Naive thymus-derived CD8-positive, alpha-beta T cell (primary cell): Measurements from ENCODE around the gene LCE1E. TPM values are rescaled to one million over a fixed set of nuclear protein-coding genes. Genes with fewer than 3 reads are reported as not detected.

Source experiments
- ATAC-seq, 2 donors: fragments of 150-1000 bp; cut with Tn5 transposase in 1 of 2; sonication (Bioruptor Pico), chemical (Tn5 transposase) in 1 of 2; 1 replicate in 1 of 2; 2 replicates in 1 of 2; pipeline ENCODE4 v1.10.0; 2021; ENCODE audit warnings: mild to moderate bottlenecking in 2 of 2, moderate library complexity in 2 of 2
- POLR2A ChIA-PET: fragments of 350-600 bp; sonication (Branson Sonifier 250); formaldehyde crosslinking; loops from one replicate; lab custom pipeline; 2021; ENCODE audit warnings: antibody characterized with exemption; lab: Charles Lee
- DNase-seq, 10 donors: peaks; one replicate each; pipeline versions ENCODE4 v3.0.0 to v3.0.0-alpha.2; 2020 to 2022
- H3K27ac Mint-ChIP-seq, 10 donors: one replicate each; pipeline ENCODE4 v1.8.0; 2020 to 2022; ENCODE audit warnings: mild to moderate bottlenecking in 10 of 10, mixed read lengths in 10 of 10, moderate library complexity in 4 of 10, inconsistent platforms in 1 of 10
- H3K27me3 Mint-ChIP-seq, 5 donors: one replicate each; pipeline ENCODE4 v1.8.0; 2021 to 2022; ENCODE audit warnings: mixed read lengths in 5 of 5
- H3K36me3 Mint-ChIP-seq, 3 donors: one replicate each; pipeline ENCODE4 v1.8.0; 2020 to 2022; ENCODE audit warnings: mixed read lengths in 3 of 3, mild to moderate bottlenecking in 2 of 3, inconsistent platforms in 1 of 3
- H3K4me1 Mint-ChIP-seq, 4 donors: one replicate each; pipeline ENCODE4 v1.8.0; 2021 to 2022; ENCODE audit warnings: mixed read lengths in 4 of 4
- H3K4me3 Mint-ChIP-seq, 10 donors: one replicate each; pipeline ENCODE4 v1.8.0; 2020 to 2022; ENCODE audit warnings: mild to moderate bottlenecking in 10 of 10, mixed read lengths in 10 of 10, moderate library complexity in 6 of 10, inconsistent platforms in 1 of 10
- H3K9me3 Mint-ChIP-seq, 9 donors: one replicate each; pipeline ENCODE4 v1.8.0; 2020 to 2022; ENCODE audit warnings: mixed read lengths in 9 of 9, mild to moderate bottlenecking in 3 of 9, inconsistent platforms in 1 of 9, moderate library complexity in 1 of 9
- polyA plus RNA-seq, 3 donors: library from polyadenylated mRNA; unstranded; fragments of 300-500 nt; fragmentation: Illumina TruSeq; gene quantifications; one replicate each; pipeline ENCODE4 v1.2.3, GENCODE V29; 2021
- total RNA-seq, 8 experiments: library from RNA in 2 of 8; stranded (reverse) in 2 of 8; gene quantifications; one replicate each; pipeline ENCODE4 v1.2.3 and lab custom pipeline; 2021 to 2026

The LCE1E gene
- total and polyA plus RNA-seq, 5 experiments from 2014 or later = not detected

DNA sequence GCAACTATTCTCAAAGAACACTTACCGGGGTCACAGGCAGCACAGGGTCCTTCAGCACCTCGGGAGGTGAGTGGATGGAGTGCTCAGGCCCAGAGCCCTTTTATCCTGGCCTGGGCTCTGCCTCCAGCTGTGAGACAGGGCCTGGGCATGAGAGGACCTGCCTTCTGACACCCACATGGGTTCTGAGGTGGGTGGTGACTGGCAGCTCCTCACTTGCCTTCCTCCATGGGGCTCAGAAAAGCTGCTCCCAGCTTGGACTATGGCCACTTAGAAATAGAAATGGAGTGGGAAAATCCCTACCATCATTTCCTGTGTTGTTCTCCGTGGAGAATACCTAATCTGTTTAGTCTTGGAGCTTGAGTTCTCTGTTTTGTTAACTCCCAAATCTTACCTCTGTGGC lies 20.5 kb downstream of the LCE1E start, which contains the start of gene LCE1C:
Gene LCE1C (minus strand): TSS at position 76 of the 400 bp plus-strand sequence. CDS start 1,173 bp downstream, outside the sequence.
- H3K36me3 Mint-ChIP-seq = no peaks in the 10 kb centered on the region
- peaks cover 0 to 4% (median 0%) of the 10 kb centered on the region in 9 donors for H3K9me3 Mint-ChIP-seq
- H3K27ac Mint-ChIP-seq = peak within 1 kb of the TSS in 1 of 10 donors; percentile 26
- no peaks in the 10 kb centered on the region for H3K4me1 Mint-ChIP-seq
- POLR2A ChIA-PET = no interaction called here
- ATAC-seq (no peak), DNase-seq (no peak)
- no peak within 1 kb of the TSS for H3K4me3 Mint-ChIP-seq
- H3K27me3 Mint-ChIP-seq = peaks cover 9 to 29% (median 22%) of the 10 kb centered on the region in 5 donors

DNA sequence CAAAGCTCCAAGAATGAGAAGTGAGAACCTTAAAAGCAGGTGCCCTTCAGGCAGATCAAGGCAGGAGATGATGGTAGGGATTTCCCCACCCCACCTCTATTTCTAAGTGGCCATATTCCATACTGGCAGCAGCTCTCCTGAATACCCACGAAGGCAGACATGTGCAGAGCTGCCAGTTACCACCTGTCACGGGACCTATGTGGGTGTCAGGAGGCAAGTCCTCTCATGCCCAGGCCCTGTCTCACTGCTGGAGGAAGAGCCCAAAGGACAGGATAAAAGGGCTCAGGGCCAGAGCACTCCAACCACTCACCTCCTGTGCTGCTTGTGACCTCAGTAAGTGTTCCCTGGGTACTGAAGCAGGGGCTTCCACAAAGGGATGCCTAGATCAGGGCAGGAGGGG lies 25.0 kb downstream of the LCE1E start:
- H3K9me3 Mint-ChIP-seq = peaks cover 0 to 4% (median 0%) of the 10 kb centered on the region in 9 donors
- ATAC-seq = no peak
- peaks cover 14 to 23% (median 19%) of the 10 kb centered on the region in 5 donors for H3K27me3 Mint-ChIP-seq
- POLR2A ChIA-PET = no interaction called here
- H3K36me3 Mint-ChIP-seq = peaks cover 0 to 4% (median 0%) of the 10 kb centered on the region in 3 donors
- no peak for DNase-seq
- H3K4me3 Mint-ChIP-seq = no peak overlapping the region
- H3K27ac Mint-ChIP-seq = peak overlapping the region in 1 of 10 donors; percentile 65
- H3K4me1 Mint-ChIP-seq = no peaks in the 10 kb centered on the region

DNA sequence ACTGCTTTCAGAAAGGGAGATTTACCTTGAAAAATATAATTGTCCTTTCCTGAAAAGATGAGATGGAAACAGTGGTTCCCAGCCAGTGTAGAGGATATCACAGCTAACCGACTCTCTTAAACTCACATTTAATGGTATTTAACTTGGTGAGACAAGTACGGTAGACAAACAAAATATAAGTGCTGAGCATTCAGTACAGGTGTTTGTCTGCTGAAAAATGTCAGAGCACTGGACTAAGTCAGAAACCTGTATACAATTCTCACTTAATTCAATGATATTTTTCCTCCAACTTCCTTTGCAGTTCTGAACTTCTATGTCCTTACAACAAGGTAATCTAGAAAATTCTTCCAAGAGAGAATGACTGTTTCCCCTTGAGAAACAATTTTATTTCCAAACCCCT lies 25.6 kb downstream of the LCE1E start, which contains the start of gene LCE1B:
Gene LCE1B (plus strand): TSS at position 301 of the 400 bp plus-strand sequence. CDS start 476 bp downstream, outside the sequence.
- POLR2A ChIA-PET = no interaction called here
- Mint-ChIP-seq H3K27me3 (peaks cover 16 to 25% (median 19%) of the 10 kb centered on the region in 5 donors), H3K4me3 (no peak within 1 kb of the TSS), H3K36me3 (peaks cover 0 to 4% (median 0%) of the 10 kb centered on the region in 3 donors), H3K9me3 (peaks cover 0 to 4% (median 0%) of the 10 kb centered on the region in 9 donors), H3K27ac (peak within 1 kb of the TSS in 1 of 10 donors; percentile 65), H3K4me1 (no peaks in the 10 kb centered on the region)
- DNase-seq (no peak), ATAC-seq (no peak)

DNA sequence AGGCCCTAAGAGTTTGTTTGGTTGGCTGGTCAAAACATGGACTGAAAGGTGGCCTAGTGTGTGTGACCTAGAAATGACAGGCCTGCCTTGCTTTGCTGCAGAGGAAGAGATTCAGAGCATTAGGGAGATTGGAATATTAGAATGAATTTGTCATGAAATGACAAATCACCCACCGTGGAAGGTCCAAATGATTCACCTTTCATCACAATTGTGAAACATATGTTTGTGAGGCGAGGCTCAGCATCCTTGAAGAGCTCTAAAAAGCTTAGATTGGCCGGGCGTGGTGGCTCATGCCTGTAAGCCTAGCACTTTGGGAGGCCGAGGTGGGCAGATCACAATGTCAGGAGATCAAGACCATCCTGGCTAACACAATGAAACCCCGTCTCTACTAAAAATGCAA lies 31.3 kb downstream of the LCE1E start:
- no peaks in the 10 kb centered on the region for H3K4me1 Mint-ChIP-seq

DNA sequence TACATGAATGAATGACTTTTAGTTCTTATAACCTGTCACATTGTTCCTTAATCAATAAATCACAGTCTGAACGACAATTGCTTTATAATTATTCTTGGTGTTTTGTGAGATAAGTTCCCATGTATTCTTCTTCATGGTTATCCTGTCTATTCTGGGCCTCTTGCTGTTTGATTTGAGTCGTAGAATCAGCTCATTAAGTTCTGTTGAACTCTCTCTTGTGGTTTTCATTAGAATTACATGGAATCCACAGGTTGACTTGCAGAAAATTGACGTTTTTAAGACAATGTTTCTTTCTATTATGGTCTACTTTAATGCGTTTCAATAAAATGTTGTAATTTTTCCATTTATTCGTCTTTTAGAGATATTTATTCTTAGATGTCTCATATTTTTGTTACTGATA lies 37.2 kb downstream of the LCE1E start:
- Mint-ChIP-seq H3K27me3 (peaks cover 14 to 39% (median 22%) of the 10 kb centered on the region in 5 donors), H3K9me3 (no peaks in the 10 kb centered on the region), H3K4me3 (no peak overlapping the region), H3K27ac (no peak overlapping the region), H3K4me1 (no peaks in the 10 kb centered on the region), H3K36me3 (no peaks in the 10 kb centered on the region)
- POLR2A ChIA-PET = no interaction called here
- DNase-seq (no peak), ATAC-seq (no peak)

More for the DNA sequence above, 31.3 kb downstream of the LCE1E start:
- DNase-seq (no peak), ATAC-seq (no peak)
- POLR2A ChIA-PET = no interaction called here
- Mint-ChIP-seq H3K27me3 (peaks cover 13 to 33% (median 15%) of the 10 kb centered on the region in 5 donors), H3K36me3 (peaks cover 0 to 4% (median 0%) of the 10 kb centered on the region in 3 donors), H3K9me3 (peaks cover 0 to 3% (median 0%) of the 10 kb centered on the region in 9 donors), H3K4me3 (no peak overlapping the region), H3K27ac (no peak overlapping the region)

DNA sequence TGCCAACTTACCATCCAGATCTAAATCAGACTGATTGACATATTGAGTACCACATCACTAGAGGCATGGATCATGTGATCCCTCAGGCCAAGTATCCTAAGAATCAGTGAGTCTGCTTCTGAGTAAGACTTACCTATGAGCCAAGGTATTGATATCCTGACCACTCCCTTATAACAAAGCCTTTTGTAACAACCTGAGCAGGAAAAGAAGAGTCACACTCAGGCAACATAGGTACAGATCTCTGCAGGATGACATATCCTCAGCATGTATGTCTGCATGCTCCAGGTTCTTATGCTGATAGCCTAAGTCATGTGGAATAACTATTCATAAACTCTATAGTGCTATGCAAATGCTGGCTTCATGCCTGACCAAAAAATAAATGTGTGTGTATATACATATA lies 38.9 kb downstream of the LCE1E start:
- H3K4me3 Mint-ChIP-seq = no peak overlapping the region
- DNase-seq (no peak), ATAC-seq (no peak)
- no peak overlapping the region for H3K27ac Mint-ChIP-seq
- POLR2A ChIA-PET = no interaction called here
- peaks cover 16 to 56% (median 28%) of the 10 kb centered on the region in 5 donors for H3K27me3 Mint-ChIP-seq
- no peaks in the 10 kb centered on the region for H3K9me3 Mint-ChIP-seq
- no peaks in the 10 kb centered on the region for H3K4me1 Mint-ChIP-seq
- H3K36me3 Mint-ChIP-seq = no peaks in the 10 kb centered on the region

DNA sequence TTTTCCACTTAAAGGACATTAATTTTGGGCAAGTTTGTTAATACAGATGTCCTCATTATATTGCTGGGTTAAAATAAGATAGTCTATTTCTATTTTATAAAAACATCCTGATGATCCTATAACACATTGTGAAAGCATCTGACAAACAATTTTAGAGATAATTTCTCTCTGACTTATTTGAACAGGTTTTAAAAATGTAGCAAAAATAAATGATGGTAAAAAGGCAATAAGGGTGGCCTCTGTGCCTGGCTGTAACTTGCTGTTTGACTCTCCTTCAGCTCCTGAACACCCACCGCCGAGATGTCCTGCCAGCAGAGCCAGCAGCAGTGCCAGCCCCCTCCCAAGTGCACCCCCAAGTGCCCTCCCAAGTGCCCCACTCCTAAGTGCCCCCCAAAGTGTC lies 41.1 kb downstream of the LCE1E start, which contains the start of gene LCE1A:
Gene LCE1A (plus strand): TSS at position 301 of the 400 bp plus-strand sequence. CDS start 0 bp downstream, at position 301.
- H3K36me3 Mint-ChIP-seq = no peaks in the 10 kb centered on the region
- H3K4me3 Mint-ChIP-seq = no peak within 1 kb of the TSS

DNA sequence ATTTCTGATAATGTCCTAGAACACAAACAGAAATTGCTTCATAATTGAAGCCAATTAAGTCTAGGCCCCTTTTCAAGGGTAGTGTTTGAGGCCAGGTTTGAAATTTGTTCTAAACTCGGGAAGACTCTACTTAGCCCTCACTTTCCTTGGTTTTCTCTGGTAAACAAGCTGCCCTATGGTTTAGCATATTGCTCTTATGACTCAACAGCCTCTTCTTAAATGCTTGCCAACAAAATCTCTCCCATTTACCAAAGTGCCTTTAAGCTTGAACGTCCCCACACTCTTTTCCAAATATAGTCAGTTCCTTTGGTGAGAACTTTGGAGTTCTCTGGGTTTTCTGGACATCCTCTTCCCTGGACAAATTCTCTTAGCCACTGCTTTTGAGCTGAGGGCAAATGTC lies 50.8 kb downstream of the LCE1E start:
- H3K4me1 Mint-ChIP-seq = no peaks in the 10 kb centered on the region
- H3K27me3 Mint-ChIP-seq = peaks cover 1 to 37% (median 17%) of the 10 kb centered on the region in 5 donors
- DNase-seq = no peak
- no peaks in the 10 kb centered on the region for H3K36me3 Mint-ChIP-seq
- no peak overlapping the region for H3K27ac Mint-ChIP-seq
- H3K4me3 Mint-ChIP-seq = no peak overlapping the region
- H3K9me3 Mint-ChIP-seq = peaks cover 0 to 11% (median 0%) of the 10 kb centered on the region in 9 donors
- ATAC-seq = no peak
- POLR2A ChIA-PET = no interaction called here

More for the DNA sequence above, 41.1 kb downstream of the LCE1E start, which contains the start of gene LCE1A:
- ATAC-seq = no peak
- DNase-seq = no peak
- peaks cover 18 to 70% (median 40%) of the 10 kb centered on the region in 5 donors for H3K27me3 Mint-ChIP-seq
- no peaks in the 10 kb centered on the region for H3K4me1 Mint-ChIP-seq
- peak within 1 kb of the TSS in 1 of 10 donors; percentile 63 for H3K27ac Mint-ChIP-seq
- peaks cover 0 to 2% (median 0%) of the 10 kb centered on the region in 9 donors for H3K9me3 Mint-ChIP-seq
- POLR2A ChIA-PET = no interaction called here

Other genes with a start within 250 kb of the LCE1E start
- gene LCE3E, start 219.5 kb upstream of the LCE1E start, total RNA-seq = not detected
- gene LCE3E, start 219.5 kb upstream of the LCE1E start, polyA plus RNA-seq = not detected
- not detected for gene LCE3D, start 205.7 kb upstream of the LCE1E start, total RNA-seq
- gene LCE3D, start 205.7 kb upstream of the LCE1E start, polyA plus RNA-seq = not detected
- gene LCE3C, start 186.0 kb upstream of the LCE1E start, total RNA-seq = not detected
- gene LCE3C, start 186.0 kb upstream of the LCE1E start, polyA plus RNA-seq = not detected
- not detected for gene LCE3B, start 172.4 kb upstream of the LCE1E start, total RNA-seq
- gene LCE3B, start 172.4 kb upstream of the LCE1E start, polyA plus RNA-seq = not detected
- not detected for gene LCE3A, start 163.2 kb upstream of the LCE1E start, total RNA-seq
- gene LCE3A, start 163.2 kb upstream of the LCE1E start, polyA plus RNA-seq = not detected
- gene LCE2D, start 122.9 kb upstream of the LCE1E start, total RNA-seq = not detected
- not detected for gene LCE2D, start 122.9 kb upstream of the LCE1E start, polyA plus RNA-seq
- not detected for gene LCE2C, start 111.0 kb upstream of the LCE1E start, total RNA-seq
- gene LCE2C, start 111.0 kb upstream of the LCE1E start, polyA plus RNA-seq = not detected
- not detected for gene LCE2B, start 100.1 kb upstream of the LCE1E start, total RNA-seq
- not detected for gene LCE2B, start 100.1 kb upstream of the LCE1E start, polyA plus RNA-seq
- not detected for gene LCE2A, start 87.9 kb upstream of the LCE1E start, total RNA-seq
- gene LCE2A, start 87.9 kb upstream of the LCE1E start, polyA plus RNA-seq = not detected
- gene LCE4A, start 78.1 kb upstream of the LCE1E start, total RNA-seq = not detected
- gene LCE4A, start 78.1 kb upstream of the LCE1E start, polyA plus RNA-seq = not detected
- not detected for gene KPRP, start 28.2 kb upstream of the LCE1E start, total RNA-seq
- gene KPRP, start 28.2 kb upstream of the LCE1E start, polyA plus RNA-seq = not detected
- not detected for gene LCE1F, start 11.1 kb upstream of the LCE1E start, total RNA-seq
- gene LCE1F, start 11.1 kb upstream of the LCE1E start, polyA plus RNA-seq = not detected
- not detected for gene LCE1D, start 10.5 kb downstream of the LCE1E start, total RNA-seq
- not detected for gene LCE1D, start 10.5 kb downstream of the LCE1E start, polyA plus RNA-seq
- not detected for gene LCE1C, start 20.4 kb downstream of the LCE1E start, total RNA-seq
- not detected for gene LCE1C, start 20.4 kb downstream of the LCE1E start, polyA plus RNA-seq
- gene LCE1B, start 25.7 kb downstream of the LCE1E start, total RNA-seq = not detected
- not detected for gene LCE1B, start 25.7 kb downstream of the LCE1E start, polyA plus RNA-seq
- not detected for gene LCE1A, start 41.2 kb downstream of the LCE1E start, total RNA-seq
- gene LCE1A, start 41.2 kb downstream of the LCE1E start, polyA plus RNA-seq = not detected
- not detected for gene LCE6A, start 56.6 kb downstream of the LCE1E start, total RNA-seq
- not detected for gene LCE6A, start 56.6 kb downstream of the LCE1E start, polyA plus RNA-seq
- gene LCE7A, start 73.7 kb downstream of the LCE1E start, total RNA-seq = not detected
- not detected for gene LCE7A, start 73.7 kb downstream of the LCE1E start, polyA plus RNA-seq
- gene SMCP, start 92.1 kb downstream of the LCE1E start, total RNA-seq = not detected
- not detected for gene SMCP, start 92.1 kb downstream of the LCE1E start, polyA plus RNA-seq
- not detected for gene IVL, start 122.3 kb downstream of the LCE1E start, total RNA-seq
- not detected for gene IVL, start 122.3 kb downstream of the LCE1E start, polyA plus RNA-seq
- not detected for gene SPRR5, start 160.9 kb downstream of the LCE1E start, total RNA-seq
- not detected for gene SPRR5, start 160.9 kb downstream of the LCE1E start, polyA plus RNA-seq
- gene SPRR4, start 184.4 kb downstream of the LCE1E start, total RNA-seq = not detected
- gene SPRR4, start 184.4 kb downstream of the LCE1E start, polyA plus RNA-seq = not detected
- gene SPRR1A, start 197.8 kb downstream of the LCE1E start, total RNA-seq = not detected
- gene SPRR1A, start 197.8 kb downstream of the LCE1E start, polyA plus RNA-seq = not detected
- gene SPRR3, start 215.5 kb downstream of the LCE1E start, total RNA-seq = not detected
- not detected for gene SPRR3, start 215.5 kb downstream of the LCE1E start, polyA plus RNA-seq
- gene SPRR1B, start 244.9 kb downstream of the LCE1E start, total RNA-seq = not detected
- gene SPRR1B, start 244.9 kb downstream of the LCE1E start, polyA plus RNA-seq = not detected